H1 (cell line): ENCODE data around the gene LIPG. TPM values are rescaled to one million over a fixed set of nuclear protein-coding genes. Genes with fewer than 3 reads are reported as not detected.

ENCODE experiments used
- MAX ChIP-seq: IDR thresholded peaks from 2 replicates; pipeline ENCODE4 v1.6.1; 2012; ENCODE audit warnings: inconsistent platforms
- TAF7 ChIP-seq: optimal IDR thresholded peaks from 2 replicates; pipeline ENCODE3; 2011; ENCODE audit warnings: low read depth, mild to moderate bottlenecking, inconsistent platforms, low read length, moderate library complexity, borderline replicate concordance
- polyA plus RNA-seq, 7 experiments: library from polyadenylated mRNA; depleted of rRNA in 3 of 7; stranded (reverse) in 5 of 7; unstranded in 2 of 7; fragments of >200 nt in 5 of 7; fragments of 200-250 nt in 2 of 7; gene quantifications; 1 replicate in 5 of 7; 2 replicates in 1 of 7; 4 replicates in 1 of 7; pipeline versions ENCODE4 v1.2.1 to v1.2.3, GENCODE V29; 2011 to 2013; ENCODE audit warnings: missing spikeins in 2 of 7, mixed read lengths in 2 of 7
- total RNA-seq: library from RNA; stranded (reverse); fragmentation: NEBNext Ultra II Directional; extraction: Animal tissue kit (Norgen Biotek cat#: 25700); gene quantifications from 2 replicates; pipeline ENCODE4 v1.2.1, GENCODE V29; 2021

LIPG gene
- total and polyA plus RNA-seq, 2 of the 8 experiments (the other 6 are each of a cell fraction or from before 2014, with no cell fraction given): 9.2 to 9.8 TPM

DNA sequence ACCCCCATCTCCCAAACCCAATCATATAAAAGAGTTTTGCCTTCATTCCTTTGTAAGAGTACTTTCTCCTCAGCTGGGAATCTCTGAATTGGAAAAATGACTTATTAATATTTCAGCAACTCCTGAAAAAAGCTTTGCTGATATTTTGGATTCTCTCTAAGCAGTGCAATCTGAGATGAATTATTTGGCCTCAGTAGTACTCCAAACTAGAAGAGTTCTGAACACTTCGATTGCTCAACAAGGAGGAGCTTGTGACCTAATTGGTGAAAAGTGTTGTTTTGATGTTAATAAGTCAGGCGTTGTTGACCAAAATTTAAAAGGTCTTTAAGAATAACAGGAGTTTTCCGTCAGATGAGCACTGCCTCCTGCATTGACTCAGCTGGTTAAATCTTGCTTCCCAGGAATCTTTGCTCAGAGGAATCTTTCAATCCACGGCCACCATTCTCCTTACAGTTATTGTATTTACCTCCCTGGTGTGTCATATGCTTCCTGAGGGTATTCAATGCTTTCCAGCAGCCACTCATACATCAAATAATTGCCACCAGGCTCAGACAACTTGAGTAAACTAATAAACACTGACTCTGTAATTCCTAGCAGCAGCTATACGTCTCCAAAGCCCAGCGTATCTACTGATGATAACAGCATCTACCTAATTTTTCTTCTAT lies 24.5 kb upstream of the LIPG start (continued):
- TF ChIP-seq TAF7 (no peak), MAX (no peak)
